Kidney (tissue), 14 donors: ENCODE data around the gene ARMH4. TPM values are rescaled to one million over a fixed set of nuclear protein-coding genes. Genes with fewer than 3 reads are reported as not detected.

Source experiments
- DNase-seq, 5 donors: peaks; one replicate each; pipeline ENCODE4 v3.0.0-alpha.2; 2013 to 2020
- FAIRE-seq: peaks from 2 replicates; lab custom pipeline; 2012; peaks lifted over from hg19 to GRCh38; lab: Jason Lieb, UNC
- H3K27ac ChIP-seq, 2 donors: one replicate each; pipeline ENCODE4 v1.7.0; 2013; ENCODE audit warnings: low read depth in 2 of 2, low read length in 2 of 2, inconsistent platforms in 1 of 2
- H3K27me3 ChIP-seq: one replicate; pipeline ENCODE4 v1.7.1; 2013; ENCODE audit warnings: low read length, inconsistent platforms; ENCODE audit not compliant: control insufficient read depth, insufficient read depth
- H3K36me3 ChIP-seq, 3 donors: one replicate each; pipeline versions ENCODE4 v1.7.0 to v1.7.1; 2013; ENCODE audit warnings: low read length in 3 of 3, control low read depth in 1 of 3, inconsistent platforms in 1 of 3; ENCODE audit not compliant: insufficient read depth in 3 of 3, control insufficient read depth in 2 of 3
- H3K4me1 ChIP-seq, 3 donors: one replicate each; pipeline versions ENCODE4 v1.7.0 to v1.7.1; 2013; ENCODE audit warnings: low read length in 3 of 3, inconsistent platforms in 1 of 3, low read depth in 1 of 3; ENCODE audit not compliant: control insufficient read depth in 2 of 3, insufficient read depth in 2 of 3
- H3K4me3 ChIP-seq, 3 donors: one replicate each; pipeline versions ENCODE4 v1.7.0 to v1.8.1; 2013; ENCODE audit warnings: low read length in 3 of 3, control low read depth in 1 of 3, inconsistent platforms in 1 of 3
- H3K9ac ChIP-seq, 3 donors: one replicate each; pipeline versions ENCODE4 v1.7.0 to v1.7.1; 2013; ENCODE audit warnings: low read length in 3 of 3, control low read depth in 1 of 3, inconsistent platforms in 1 of 3
- H3K9me3 ChIP-seq, 3 donors: one replicate each; pipeline versions ENCODE4 v1.7.0 to v1.7.1; 2013; ENCODE audit warnings: low read length in 3 of 3, control low read depth in 1 of 3, inconsistent platforms in 1 of 3; ENCODE audit not compliant: control insufficient read depth in 2 of 3, insufficient read depth in 1 of 3
- CTCF ChIP-seq: IDR thresholded peaks from 3 replicates; pipeline ENCODE4 v1.5.1; 2012; ENCODE audit warnings: mild to moderate bottlenecking, moderate library complexity, borderline replicate concordance; ENCODE audit not compliant: insufficient read depth; ENCODE audit errors: extremely low read depth
- intact Hi-C: fragments of 100-400 bp; cut with DNase I; formaldehyde crosslinking; loops from one replicate; pipeline ENCODE4 v1.11.1; 2022
- polyA plus RNA-seq: library from polyadenylated mRNA; stranded (reverse); fragments of 350-450 nt; fragmentation: Illumina TruSeq; extraction: RNeasy Lipid Tissue Mini Kit (QIAGEN cat#74804); gene quantifications from one replicate; pipeline ENCODE4 v1.2.3, GENCODE V29; 2014; ENCODE audit warnings: low read depth, low replicate concordance; ENCODE audit not compliant: insufficient read depth
- total RNA-seq: library from RNA; stranded (reverse); fragmentation: NEBNext Ultra II Directional; extraction: Animal tissue kit (Norgen Biotek cat#: 25700); gene quantifications from one replicate; pipeline ENCODE4 v1.2.1, GENCODE V29; 2021
- donor health status: control.
- donor health status: control.
- donor health status: control.
- donor health status: control.
- donor health status: control.
- donor health status: DM: yes; HTN: yes; CAD: no.
- donor health status: Normal renal cell carcinoma (clear cell type).

Gene ARMH4
- total and polyA plus RNA-seq, 2 donors from 2014 or later, result 4.9 to 14.2 TPM

- Histone ChIP-seq H3K9me3 (no peaks in the 10 kb centered on the region), H3K27ac (no peak overlapping the region), H3K4me1 (no peaks in the 10 kb centered on the region), H3K27me3 (no peaks in the 10 kb centered on the region), H3K9ac (no peak overlapping the region), H3K36me3 (no peaks in the 10 kb centered on the region), H3K4me3 (no peak overlapping the region)
- TF ChIP-seq CTCF, result no peak
- intact Hi-C loops, result no loop called here
- DNase-seq, result no peak
- no peak for FAIRE-seq
These were observed 62.4 kb downstream of the ARMH4 start for GRCh38 chr14:58089612-58090011.

- no peaks in the 10 kb centered on the region for H3K4me1 ChIP-seq
- no peak overlapping the region for H3K4me3 ChIP-seq
- DNase-seq (no peak), FAIRE-seq (no peak)
- no peak overlapping the region for H3K27ac ChIP-seq
- H3K36me3 ChIP-seq, result no peaks in the 10 kb centered on the region
- TF ChIP-seq CTCF, result no peak
- intact Hi-C loops, result no loop called here
- H3K9me3 ChIP-seq, result no peaks in the 10 kb centered on the region
- H3K27me3 ChIP-seq, result no peaks in the 10 kb centered on the region
- no peak overlapping the region for H3K9ac ChIP-seq
These were observed 63.1 kb downstream of the ARMH4 start for GRCh38 chr14:58088961-58089360.

GRCh38 chr14:58085877-58086276 lies 66.1 kb downstream of the ARMH4 start:
- no peak for DNase-seq
- no peaks in the 10 kb centered on the region for H3K36me3 ChIP-seq
- no peak overlapping the region for H3K27ac ChIP-seq
- H3K9me3 ChIP-seq, result no peaks in the 10 kb centered on the region
- H3K9ac ChIP-seq, result no peak overlapping the region
- H3K4me3 ChIP-seq, result no peak overlapping the region
- H3K27me3 ChIP-seq, result no peaks in the 10 kb centered on the region
- intact Hi-C loops, result no loop called here
- FAIRE-seq, result no peak
- no peak for TF ChIP-seq CTCF
- H3K4me1 ChIP-seq, result peaks cover 0 to 7% (median 0%) of the 10 kb centered on the region in 3 donors

GRCh38 chr14:58082491-58083098 lies 69.4 kb downstream of the ARMH4 start:
- FAIRE-seq (no peak), DNase-seq (no peak)
- Histone ChIP-seq H3K27ac (no peak overlapping the region), H3K9ac (no peak overlapping the region), H3K4me1 (peaks cover 0 to 7% (median 0%) of the 10 kb centered on the region in 3 donors), H3K4me3 (no peak overlapping the region), H3K9me3 (no peaks in the 10 kb centered on the region), H3K27me3 (no peaks in the 10 kb centered on the region), H3K36me3 (no peaks in the 10 kb centered on the region)
- intact Hi-C loops, result no loop called here
- no peak for TF ChIP-seq CTCF
